SU-DHL-6 (cell line): ENCODE measurements around the gene EMC1.

Experiments used
- H2AFZ ChIP-seq: fragments of 200-600 bp; sonication (generic); 2 replicates; pipeline ENCODE4 v1.6.1; 2014; ENCODE audit warnings: low read depth, mild to moderate bottlenecking, moderate library complexity, mixed read lengths, antibody characterized with exemption, low read length; ENCODE audit not compliant: severe bottlenecking
- H3F3A ChIP-seq: fragments of 200-600 bp; shearing (Covaris generic); 2 replicates; pipeline ENCODE4 v1.6.0; 2016; ENCODE audit warnings: antibody characterized with exemption, mild to moderate bottlenecking; ENCODE audit not compliant: insufficient read depth
- H3K27ac ChIP-seq: fragments of 200-600 bp; sonication (generic); 2 replicates; pipeline ENCODE4 v1.5.1; 2016; ENCODE audit warnings: low read depth, mild to moderate bottlenecking, low read length, moderate library complexity, mixed read lengths
- H3K27me3 ChIP-seq: fragments of 200-600 bp; sonication (generic), shearing (Covaris generic); 2 replicates; pipeline ENCODE4 v1.6.0; 2014; ENCODE audit warnings: mild to moderate bottlenecking, low read length
- H3K36me3 ChIP-seq: fragments of 200-600 bp; sonication (generic); 2 replicates; pipeline ENCODE4 v1.6.1; 2014; ENCODE audit warnings: mild to moderate bottlenecking, low read length, mixed read lengths
- H3K4me2 ChIP-seq: fragments of 300-600, 200-600 bp; shearing (Covaris generic), sonication (generic); 2 replicates; pipeline ENCODE4 v1.6.0; 2014; ENCODE audit warnings: low read length, low read depth, mild to moderate bottlenecking; ENCODE audit not compliant: poor library complexity, severe bottlenecking
- H3K4me3 ChIP-seq: fragments of 200-600 bp; sonication (generic); 2 replicates; pipeline ENCODE4 v1.5.1; 2014; ENCODE audit warnings: antibody characterized with exemption, low read length, mild to moderate bottlenecking, mixed read lengths; ENCODE audit not compliant: insufficient read depth, poor library complexity, severe bottlenecking
- H3K79me2 ChIP-seq: fragments of 200-600 bp; sonication (generic); 2 replicates; pipeline ENCODE4 v1.6.1; 2014; ENCODE audit warnings: mild to moderate bottlenecking, low read length, moderate library complexity; ENCODE audit not compliant: insufficient read depth
- H3K9ac ChIP-seq: fragments of 200-600 bp; sonication (generic); 2 replicates; pipeline ENCODE4 v1.7.0; 2014; ENCODE audit warnings: mild to moderate bottlenecking, low read length
- H3K9me2 ChIP-seq: fragments of 200-600 bp; sonication (generic); replicated peaks from 2 replicates; pipeline ENCODE4 v1.6.1; 2014; ENCODE audit warnings: low read length; ENCODE audit not compliant: insufficient read depth
- H3K9me3 ChIP-seq: fragments of 200-600 bp; sonication (generic); 2 replicates; pipeline ENCODE4 v1.6.1; 2014; ENCODE audit warnings: low read length, mixed read lengths; ENCODE audit not compliant: insufficient read depth
- H4K20me1 ChIP-seq: fragments of 200-600 bp; sonication (generic); 2 replicates; pipeline ENCODE4 v1.6.1; 2014; ENCODE audit warnings: low read depth, mild to moderate bottlenecking, antibody characterized with exemption, low read length, moderate library complexity, mixed read lengths
- EZH2phosphoT487 ChIP-seq: fragments of 200-600 bp; sonication (generic), shearing (Covaris generic); conservative IDR thresholded peaks from 2 replicates; pipeline ENCODE4 v1.6.1; 2018; ENCODE audit warnings: mild to moderate bottlenecking, antibody characterized with exemption, low read length, moderate library complexity, mixed read lengths
- TF ChIP-seq, protein P1 (sequence below): fragments of 200-600 bp; sonication (generic); IDR thresholded peaks from one replicate; pipeline ENCODE4 v1.5.1; 2017; ENCODE audit warnings: antibody characterized with exemption, mild to moderate bottlenecking, low read length, moderate library complexity; ENCODE audit not compliant: insufficient read depth, poor library complexity, severe bottlenecking

The EMC1 gene

DNA sequence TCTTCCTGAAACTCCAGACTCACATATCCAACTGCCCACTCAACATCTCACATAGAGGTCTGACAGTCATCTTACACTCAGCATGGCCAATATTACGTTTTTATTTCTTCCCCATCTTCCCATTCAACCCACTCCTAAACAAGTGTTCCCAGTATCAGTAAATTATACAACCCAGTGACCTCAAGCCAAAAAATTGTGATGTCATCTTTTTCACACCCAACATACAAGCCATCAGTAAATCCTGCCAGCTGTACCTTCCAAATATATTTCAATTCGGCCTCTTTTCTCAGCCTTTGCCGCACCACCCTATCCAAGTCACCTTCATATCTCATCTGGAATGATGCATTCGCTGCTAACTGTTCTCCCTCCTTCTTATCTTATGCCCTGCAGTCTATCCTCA, 60.9 kb downstream of the EMC1 start:
- H3K9me2 ChIP-seq = no peaks in the 10 kb centered on the region
- H3K36me3 ChIP-seq = peaks cover 43% of the 10 kb centered on the region
- H4K20me1 ChIP-seq = peaks cover 4% of the 10 kb centered on the region; the same call in 1 of the 2 replicates
- H3K9me3 ChIP-seq = no peaks in the 10 kb centered on the region
- H2AFZ ChIP-seq = no peak overlapping the region
- no peak for TF ChIP-seq EZH2phosphoT487
- TF ChIP-seq, protein P1, sequence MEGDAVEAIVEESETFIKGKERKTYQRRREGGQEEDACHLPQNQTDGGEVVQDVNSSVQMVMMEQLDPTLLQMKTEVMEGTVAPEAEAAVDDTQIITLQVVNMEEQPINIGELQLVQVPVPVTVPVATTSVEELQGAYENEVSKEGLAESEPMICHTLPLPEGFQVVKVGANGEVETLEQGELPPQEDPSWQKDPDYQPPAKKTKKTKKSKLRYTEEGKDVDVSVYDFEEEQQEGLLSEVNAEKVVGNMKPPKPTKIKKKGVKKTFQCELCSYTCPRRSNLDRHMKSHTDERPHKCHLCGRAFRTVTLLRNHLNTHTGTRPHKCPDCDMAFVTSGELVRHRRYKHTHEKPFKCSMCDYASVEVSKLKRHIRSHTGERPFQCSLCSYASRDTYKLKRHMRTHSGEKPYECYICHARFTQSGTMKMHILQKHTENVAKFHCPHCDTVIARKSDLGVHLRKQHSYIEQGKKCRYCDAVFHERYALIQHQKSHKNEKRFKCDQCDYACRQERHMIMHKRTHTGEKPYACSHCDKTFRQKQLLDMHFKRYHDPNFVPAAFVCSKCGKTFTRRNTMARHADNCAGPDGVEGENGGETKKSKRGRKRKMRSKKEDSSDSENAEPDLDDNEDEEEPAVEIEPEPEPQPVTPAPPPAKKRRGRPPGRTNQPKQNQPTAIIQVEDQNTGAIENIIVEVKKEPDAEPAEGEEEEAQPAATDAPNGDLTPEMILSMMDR = no peak
- no peak overlapping the region for H3K4me2 ChIP-seq
- H3K9ac ChIP-seq = no peak overlapping the region
- H3K27me3 ChIP-seq = no peaks in the 10 kb centered on the region
- no peak overlapping the region for H3K4me3 ChIP-seq
- no peak overlapping the region for H3K27ac ChIP-seq
- no peaks in the 10 kb centered on the region for H3F3A ChIP-seq
- H3K79me2 ChIP-seq = 0 out of 2 replicates have a peak, but pooled peaks cover 3% of the 10 kb centered on the region

DNA sequence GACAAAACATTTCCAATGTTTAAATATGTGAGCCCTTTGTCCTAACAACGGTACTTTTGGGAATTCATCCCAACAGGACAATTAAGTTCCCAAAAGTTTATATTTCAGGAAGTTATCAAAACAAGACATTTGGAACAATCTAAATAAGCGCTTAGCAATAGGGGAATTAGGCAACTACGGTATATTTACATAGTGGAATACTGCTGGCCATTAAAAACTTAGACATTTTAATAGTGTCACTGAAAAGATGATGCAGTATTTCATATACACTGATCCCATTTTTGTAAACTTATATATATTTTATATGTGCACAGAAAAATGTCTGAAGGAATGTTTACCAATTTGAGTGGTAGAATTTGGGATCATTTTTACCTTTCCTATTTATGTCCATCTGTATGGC, 62.1 kb downstream of the EMC1 start:
- Histone ChIP-seq H3K4me2 (no peak overlapping the region), H3K79me2 (0 out of 2 replicates have a peak, but pooled peaks cover 3% of the 10 kb centered on the region)

DNA sequence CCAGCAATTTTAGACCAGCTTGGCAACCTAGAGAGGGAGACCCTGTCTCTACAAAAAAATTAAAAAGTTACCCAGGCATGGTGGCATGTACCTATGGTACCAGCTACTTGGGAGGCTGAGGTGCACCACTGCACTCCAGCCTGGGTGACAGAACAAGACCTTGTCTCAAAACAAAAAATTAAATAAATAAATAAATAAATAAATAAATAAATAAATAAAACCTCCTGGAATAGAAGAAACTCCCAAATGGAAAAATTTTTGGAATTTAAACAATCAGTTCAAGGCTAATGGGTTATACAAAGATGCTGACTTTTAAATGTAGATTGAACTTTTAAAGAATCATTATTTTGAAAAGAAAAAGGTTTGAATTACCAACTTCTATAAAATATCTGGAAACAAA, 63.5 kb downstream of the EMC1 start:
- H3K79me2 ChIP-seq = 0 out of 2 replicates have a peak, but pooled peaks cover 3% of the 10 kb centered on the region
- no peaks in the 10 kb centered on the region for H3K9me3 ChIP-seq
- no peaks in the 10 kb centered on the region for H3K9me2 ChIP-seq
- peaks cover 52% of the 10 kb centered on the region for H3K36me3 ChIP-seq
- 0 out of 2 replicates have a peak, but pooled peaks cover 2% of the 10 kb centered on the region for H3F3A ChIP-seq
- no peak overlapping the region for H3K9ac ChIP-seq
- no peak overlapping the region for H3K4me2 ChIP-seq
- H3K27ac ChIP-seq = no peak overlapping the region
- no peaks in the 10 kb centered on the region for H4K20me1 ChIP-seq
- no peak overlapping the region for H2AFZ ChIP-seq
- H3K27me3 ChIP-seq = no peaks in the 10 kb centered on the region
- no peak overlapping the region for H3K4me3 ChIP-seq
- no peak for TF ChIP-seq EZH2phosphoT487
- TF ChIP-seq, protein P1 = no peak

More for the DNA sequence above, 62.1 kb downstream of the EMC1 start:
- no peak overlapping the region for H3K27ac ChIP-seq
- 0 out of 2 replicates have a peak, but pooled peaks cover 2% of the 10 kb centered on the region for H3F3A ChIP-seq
- no peak overlapping the region for H3K4me3 ChIP-seq
- no peak overlapping the region for H2AFZ ChIP-seq
- peaks cover 49% of the 10 kb centered on the region for H3K36me3 ChIP-seq
- no peak for TF ChIP-seq EZH2phosphoT487
- TF ChIP-seq, protein P1 = no peak
- H4K20me1 ChIP-seq = 0 out of 2 replicates have a peak, but pooled peaks cover 4% of the 10 kb centered on the region
- H3K9me2 ChIP-seq = no peaks in the 10 kb centered on the region
- no peaks in the 10 kb centered on the region for H3K27me3 ChIP-seq
- H3K9me3 ChIP-seq = no peaks in the 10 kb centered on the region
- H3K9ac ChIP-seq = no peak overlapping the region
